HEK293T (cell line): ENCODE results near the gene FBRSL1.
"Not testable (repeated sequence)": the region's sequence is repeated elsewhere in the genome, so short reads cannot be mapped to it uniquely, and the experiment has no call there.

Experiments
- ELF4 ChIP-seq: fragments of 450-650 bp; IDR thresholded peaks from 2 replicates; pipeline ENCODE4 v1.6.1; 2017; ENCODE audit warnings: antibody characterized with exemption
- FOXA1 ChIP-seq: fragments of 450-650 bp; IDR thresholded peaks from 2 replicates; pipeline ENCODE4 v1.6.1; 2016; ENCODE audit warnings: mild to moderate bottlenecking
- FOXK2 ChIP-seq: fragments of 450-650 bp; IDR thresholded peaks from 2 replicates; pipeline ENCODE4 v1.6.1; 2016; ENCODE audit warnings: mild to moderate bottlenecking
- FOXM1 ChIP-seq: fragments of 450-650 bp; IDR thresholded peaks from 2 replicates; pipeline ENCODE4 v1.6.1; 2017; ENCODE audit warnings: mild to moderate bottlenecking, borderline replicate concordance
- L3MBTL2 ChIP-seq: fragments of 450-650 bp; conservative IDR thresholded peaks from 2 replicates; pipeline ENCODE4 v1.6.1; 2016; ENCODE audit warnings: mild to moderate bottlenecking
- NFRKB ChIP-seq: fragments of 450-650 bp; IDR thresholded peaks from 2 replicates; pipeline ENCODE4 v1.6.1; 2016; ENCODE audit warnings: mild to moderate bottlenecking, moderate library complexity
- SP1 ChIP-seq: fragments of 450-650 bp; IDR thresholded peaks from 2 replicates; pipeline ENCODE4 v1.6.1; 2017
- TARDBP ChIP-seq: fragments of 450-650 bp; IDR thresholded peaks from 2 replicates; pipeline ENCODE4 v1.6.1; 2016
- ZNF384 ChIP-seq: fragments of 450-650 bp; IDR thresholded peaks from 2 replicates; pipeline ENCODE4 v1.6.1; 2016
- TF ChIP-seq, protein P1 (sequence below): fragments of 450-650 bp; IDR thresholded peaks from 2 replicates; pipeline ENCODE4 v1.6.1; 2016

DNA sequence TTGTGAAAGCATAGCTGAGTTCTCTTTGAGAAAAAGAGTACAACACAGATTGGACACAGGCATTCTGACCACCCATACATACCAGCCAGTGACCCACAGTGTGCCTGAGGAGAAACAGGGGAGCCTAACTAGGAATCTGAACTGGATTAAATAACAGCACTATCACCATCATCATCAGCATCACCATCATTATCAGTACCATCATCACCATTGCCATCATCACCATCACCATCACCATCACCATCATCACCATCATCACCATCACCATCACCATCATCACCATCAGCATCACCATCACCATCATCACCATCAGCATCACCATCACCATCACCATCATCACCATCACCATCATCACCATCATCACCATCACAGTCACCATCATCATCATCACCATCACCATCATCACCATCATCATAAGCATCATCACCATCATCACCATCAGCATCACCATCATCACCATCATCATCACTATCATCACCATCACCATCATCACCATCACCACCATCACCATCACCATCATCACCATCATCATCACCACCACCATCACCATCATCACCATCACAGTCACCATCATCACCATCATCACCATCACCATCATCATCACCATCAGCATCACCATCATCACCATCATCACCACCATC lies 26.5 kb upstream of the FBRSL1 start:
- TF ChIP-seq NFRKB, ZNF384, FOXA1, FOXM1, FOXK2, TARDBP, ELF4, SP1, L3MBTL2: not testable (repeated sequence)
- TF ChIP-seq, protein P1, sequence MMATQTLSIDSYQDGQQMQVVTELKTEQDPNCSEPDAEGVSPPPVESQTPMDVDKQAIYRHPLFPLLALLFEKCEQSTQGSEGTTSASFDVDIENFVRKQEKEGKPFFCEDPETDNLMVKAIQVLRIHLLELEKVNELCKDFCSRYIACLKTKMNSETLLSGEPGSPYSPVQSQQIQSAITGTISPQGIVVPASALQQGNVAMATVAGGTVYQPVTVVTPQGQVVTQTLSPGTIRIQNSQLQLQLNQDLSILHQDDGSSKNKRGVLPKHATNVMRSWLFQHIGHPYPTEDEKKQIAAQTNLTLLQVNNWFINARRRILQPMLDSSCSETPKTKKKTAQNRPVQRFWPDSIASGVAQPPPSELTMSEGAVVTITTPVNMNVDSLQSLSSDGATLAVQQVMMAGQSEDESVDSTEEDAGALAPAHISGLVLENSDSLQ, result not testable (repeated sequence)
